Liver (tissue), 3 donors: Measurements from ENCODE around the gene GDF10.

ENCODE experiments used
- CTCF ChIP-seq: fragments of 150-350 bp; IDR thresholded peaks from 2 replicates; pipeline ENCODE4 v1.5.1; 2017; ENCODE audit warnings: improper control_type of control experiment, low read depth, low read length; ENCODE audit not compliant: missing input control
- FOXA1 ChIP-seq: IDR thresholded peaks from 2 replicates; pipeline ENCODE4 v1.6.1; 2016; ENCODE audit warnings: antibody characterized with exemption
- FOXA2 ChIP-seq: IDR thresholded peaks from 2 replicates; pipeline ENCODE4 v1.6.1; 2016; ENCODE audit warnings: antibody characterized with exemption
- GABPA ChIP-seq, 2 donors: IDR thresholded peaks in 1 of 2; conservative IDR thresholded peaks in 1 of 2; 2 replicates each; pipeline ENCODE4 v1.6.1; 2016; ENCODE audit warnings: antibody characterized with exemption in 2 of 2, mild to moderate bottlenecking in 1 of 2, moderate library complexity in 1 of 2
- HNF4G ChIP-seq: IDR thresholded peaks from 2 replicates; pipeline ENCODE4 v1.6.1; 2016; ENCODE audit warnings: antibody characterized with exemption
- JUND ChIP-seq, 2 donors: IDR thresholded peaks; 2 replicates each; pipeline ENCODE4 v1.6.1; 2016; ENCODE audit warnings: antibody characterized with exemption in 2 of 2
- MAX ChIP-seq: IDR thresholded peaks from 2 replicates; pipeline ENCODE4 v1.6.1; 2016; ENCODE audit warnings: antibody characterized with exemption
- NR2F2 ChIP-seq: IDR thresholded peaks from 2 replicates; pipeline ENCODE4 v1.6.1; 2016; ENCODE audit warnings: antibody characterized with exemption
- RAD21 ChIP-seq, 2 donors: IDR thresholded peaks; 2 replicates each; pipeline ENCODE4 v1.6.1; 2016; ENCODE audit warnings: antibody characterized with exemption in 2 of 2, mild to moderate bottlenecking in 2 of 2
- RXRA ChIP-seq, 2 donors: IDR thresholded peaks; 2 replicates each; pipeline ENCODE4 v1.6.1; 2017 to 2018; ENCODE audit warnings: antibody characterized with exemption in 2 of 2, mild to moderate bottlenecking in 1 of 2
- SP1 ChIP-seq: IDR thresholded peaks from 2 replicates; pipeline ENCODE4 v1.6.1; 2018; ENCODE audit warnings: antibody characterized with exemption, mild to moderate bottlenecking
- TAF1 ChIP-seq: conservative IDR thresholded peaks from 2 replicates; pipeline ENCODE4 v1.6.1; 2016; ENCODE audit warnings: antibody characterized with exemption, mild to moderate bottlenecking
- ZBTB33 ChIP-seq: IDR thresholded peaks from 2 replicates; pipeline ENCODE4 v1.6.1; 2016; ENCODE audit warnings: antibody characterized with exemption
- donor health status: healthy.
- donor health status: healthy.

- TF ChIP-seq ZBTB33, result no peak
- TF ChIP-seq CTCF, result no peak
- no peak for TF ChIP-seq MAX
- no peak for TF ChIP-seq FOXA1
- TF ChIP-seq FOXA2, result no peak
- TF ChIP-seq RAD21 (IDR thresholded peaks at IDR 0.05), result no peak
- no peak for TF ChIP-seq JUND (IDR thresholded peaks at IDR 0.05)
- no peak for TF ChIP-seq SP1
- no peak for TF ChIP-seq GABPA (IDR thresholded peaks at IDR 0.05 in 1 of 2, conservative IDR thresholded peaks at IDR 0.05 in 1 of 2)
- no peak for TF ChIP-seq HNF4G
- TF ChIP-seq NR2F2, result no peak
- TF ChIP-seq RXRA (IDR thresholded peaks at IDR 0.05), result no peak
- TF ChIP-seq TAF1, result no peak
Observed at GRCh38 chr10:47303105-47303504, 3.1 kb downstream of the GDF10 start.
